RWPE2 (cell line): ENCODE results near the gene TBX15.

ENCODE experiments used
- ATAC-seq: fragments of 200-7000 bp; cut with Tn5 transposase; 3 replicates; pipeline ENCODE4 v1.9.1; 2021; ENCODE audit warnings: low read depth
- DNase-seq: peaks from one replicate; pipeline ENCODE4 v3.0.0-alpha.2; 2020; ENCODE audit warnings: low spot score
- H3K27ac ChIP-seq: fragments of 450-650 bp; 2 replicates; pipeline ENCODE4 v1.5.1; 2017; ENCODE audit warnings: mild to moderate bottlenecking; ENCODE audit not compliant: poor library complexity, severe bottlenecking
- H3K27me3 ChIP-seq: fragments of 250-450 bp; sonication (Bioruptor Pico); 2 replicates; pipeline ENCODE4 v1.5.1; 2021; ENCODE audit warnings: mild to moderate bottlenecking, moderate library complexity; ENCODE audit not compliant: insufficient read depth, poor library complexity, severe bottlenecking
- H3K36me3 ChIP-seq: fragments of 250-450 bp; sonication (Bioruptor Pico); 2 replicates; pipeline ENCODE4 v1.5.1; 2020; ENCODE audit warnings: low read depth, mild to moderate bottlenecking, moderate library complexity
- H3K4me1 ChIP-seq: fragments of 250-450 bp; sonication (Bioruptor Pico); 2 replicates; pipeline ENCODE4 v1.5.1; 2021; ENCODE audit warnings: mild to moderate bottlenecking, moderate library complexity; ENCODE audit not compliant: insufficient read depth, poor library complexity, severe bottlenecking
- H3K4me3 ChIP-seq: fragments of 250-450 bp; sonication (Bioruptor Pico); 2 replicates; pipeline ENCODE4 v1.5.1; 2021; ENCODE audit warnings: mild to moderate bottlenecking, moderate library complexity; ENCODE audit not compliant: severe bottlenecking
- H3K9me3 ChIP-seq: fragments of 250-450 bp; sonication (Bioruptor Pico); 2 replicates; pipeline ENCODE4 v1.5.1; 2021; ENCODE audit warnings: mild to moderate bottlenecking, moderate library complexity; ENCODE audit not compliant: severe bottlenecking
- TF ChIP-seq, protein P1 (sequence below): fragments of 450-650 bp; IDR thresholded peaks from one replicate; pipeline ENCODE4 v1.5.1; 2017; ENCODE audit warnings: mild to moderate bottlenecking, moderate library complexity; ENCODE audit not compliant: poor library complexity, severe bottlenecking

The TBX15 gene

DNA sequence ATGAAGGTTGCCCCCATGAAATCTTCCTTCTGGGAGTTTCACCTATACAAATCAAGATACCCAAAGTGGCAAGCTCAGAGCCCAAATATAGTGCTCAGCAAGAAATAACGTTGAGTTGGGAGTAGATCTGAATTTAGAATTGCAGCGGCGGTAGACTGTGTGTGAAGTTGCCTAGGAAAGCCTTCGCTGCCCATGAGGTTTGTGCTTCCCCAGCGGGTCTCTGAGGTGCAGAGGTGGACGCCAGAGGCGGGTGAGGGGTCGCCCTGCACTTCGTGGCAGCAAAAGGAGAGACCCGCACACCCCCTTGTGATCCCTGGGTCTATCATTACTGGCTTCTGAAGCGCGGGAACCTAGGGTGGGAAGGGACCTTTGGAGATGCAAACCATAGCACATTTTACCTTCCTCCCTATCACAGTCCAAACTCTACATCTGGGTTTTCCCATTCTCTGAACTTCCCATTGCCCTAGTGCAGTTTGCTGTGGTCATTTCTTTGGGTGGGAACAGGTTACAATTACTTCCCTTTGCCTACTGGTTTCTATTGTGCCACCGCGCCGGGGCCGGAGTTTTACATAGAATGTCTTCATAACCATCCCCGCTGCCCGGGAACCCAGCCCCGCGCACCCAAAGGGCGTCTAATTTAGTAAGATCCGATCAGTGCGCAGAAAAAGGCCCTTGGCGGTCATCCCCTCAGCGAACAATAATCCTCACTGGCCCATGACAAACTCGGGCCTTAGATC is 5.2 kb downstream of the TBX15 start:
- no peak for ATAC-seq
- H3K27me3 ChIP-seq, result peaks cover 100% of the 10 kb centered on the region
- no peaks in the 10 kb centered on the region for H3K9me3 ChIP-seq
- no peak for DNase-seq
- no peak overlapping the region for H3K4me3 ChIP-seq
- H3K27ac ChIP-seq, result no peak overlapping the region
- no peaks in the 10 kb centered on the region for H3K36me3 ChIP-seq
- no peaks in the 10 kb centered on the region for H3K4me1 ChIP-seq
- TF ChIP-seq, protein P1, sequence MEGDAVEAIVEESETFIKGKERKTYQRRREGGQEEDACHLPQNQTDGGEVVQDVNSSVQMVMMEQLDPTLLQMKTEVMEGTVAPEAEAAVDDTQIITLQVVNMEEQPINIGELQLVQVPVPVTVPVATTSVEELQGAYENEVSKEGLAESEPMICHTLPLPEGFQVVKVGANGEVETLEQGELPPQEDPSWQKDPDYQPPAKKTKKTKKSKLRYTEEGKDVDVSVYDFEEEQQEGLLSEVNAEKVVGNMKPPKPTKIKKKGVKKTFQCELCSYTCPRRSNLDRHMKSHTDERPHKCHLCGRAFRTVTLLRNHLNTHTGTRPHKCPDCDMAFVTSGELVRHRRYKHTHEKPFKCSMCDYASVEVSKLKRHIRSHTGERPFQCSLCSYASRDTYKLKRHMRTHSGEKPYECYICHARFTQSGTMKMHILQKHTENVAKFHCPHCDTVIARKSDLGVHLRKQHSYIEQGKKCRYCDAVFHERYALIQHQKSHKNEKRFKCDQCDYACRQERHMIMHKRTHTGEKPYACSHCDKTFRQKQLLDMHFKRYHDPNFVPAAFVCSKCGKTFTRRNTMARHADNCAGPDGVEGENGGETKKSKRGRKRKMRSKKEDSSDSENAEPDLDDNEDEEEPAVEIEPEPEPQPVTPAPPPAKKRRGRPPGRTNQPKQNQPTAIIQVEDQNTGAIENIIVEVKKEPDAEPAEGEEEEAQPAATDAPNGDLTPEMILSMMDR, result no peak

DNA sequence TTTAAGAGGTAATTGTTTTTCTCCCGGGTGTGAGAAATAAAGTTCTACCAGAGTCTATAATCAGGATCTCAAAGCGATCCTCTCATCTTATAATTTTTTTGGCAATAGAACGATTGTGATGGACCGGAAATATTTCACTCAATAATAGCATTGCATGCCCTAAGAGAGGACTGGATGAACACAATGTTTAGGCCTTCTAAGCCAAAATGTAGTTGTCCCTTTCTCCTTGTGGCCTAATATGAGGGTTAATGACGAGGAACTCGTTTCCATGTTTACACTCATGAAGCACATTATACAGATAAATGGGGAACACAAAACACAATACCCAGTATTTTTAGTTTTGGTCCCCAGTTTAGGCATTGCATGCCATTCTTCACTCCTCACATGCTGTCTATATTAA is 5.9 kb downstream of the TBX15 start:
- Histone ChIP-seq H3K27ac (no peak overlapping the region), H3K27me3 (peaks cover 100% of the 10 kb centered on the region), H3K4me1 (no peaks in the 10 kb centered on the region), H3K9me3 (no peaks in the 10 kb centered on the region), H3K4me3 (no peak overlapping the region), H3K36me3 (no peaks in the 10 kb centered on the region)
- ATAC-seq (no peak), DNase-seq (no peak)
- TF ChIP-seq, protein P1, result no peak

DNA sequence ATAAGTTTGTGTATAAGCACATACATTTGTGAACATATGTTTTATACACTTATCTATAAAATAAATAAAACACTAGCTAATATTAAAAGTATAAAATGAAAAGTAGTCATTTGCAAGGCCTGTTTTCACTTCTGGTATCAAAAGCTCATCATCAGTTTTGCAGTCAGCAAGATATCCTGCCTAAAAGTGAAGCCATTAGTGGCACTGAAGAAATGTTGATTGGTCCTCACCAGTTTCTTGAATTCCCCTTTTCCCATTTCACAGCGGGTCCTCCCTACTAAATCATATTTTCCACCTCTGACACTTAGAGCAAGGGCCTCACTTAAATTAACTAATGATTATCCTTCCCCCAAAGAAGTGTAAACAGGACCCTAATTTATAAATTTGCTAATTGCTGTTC is 6.7 kb downstream of the TBX15 start:
- H3K36me3 ChIP-seq, result no peaks in the 10 kb centered on the region
- H3K4me3 ChIP-seq, result no peak overlapping the region
- DNase-seq (no peak), ATAC-seq (no peak)
- no peaks in the 10 kb centered on the region for H3K4me1 ChIP-seq
- no peak overlapping the region for H3K27ac ChIP-seq
- peaks cover 100% of the 10 kb centered on the region for H3K27me3 ChIP-seq
- TF ChIP-seq, protein P1, result no peak
- no peaks in the 10 kb centered on the region for H3K9me3 ChIP-seq

DNA sequence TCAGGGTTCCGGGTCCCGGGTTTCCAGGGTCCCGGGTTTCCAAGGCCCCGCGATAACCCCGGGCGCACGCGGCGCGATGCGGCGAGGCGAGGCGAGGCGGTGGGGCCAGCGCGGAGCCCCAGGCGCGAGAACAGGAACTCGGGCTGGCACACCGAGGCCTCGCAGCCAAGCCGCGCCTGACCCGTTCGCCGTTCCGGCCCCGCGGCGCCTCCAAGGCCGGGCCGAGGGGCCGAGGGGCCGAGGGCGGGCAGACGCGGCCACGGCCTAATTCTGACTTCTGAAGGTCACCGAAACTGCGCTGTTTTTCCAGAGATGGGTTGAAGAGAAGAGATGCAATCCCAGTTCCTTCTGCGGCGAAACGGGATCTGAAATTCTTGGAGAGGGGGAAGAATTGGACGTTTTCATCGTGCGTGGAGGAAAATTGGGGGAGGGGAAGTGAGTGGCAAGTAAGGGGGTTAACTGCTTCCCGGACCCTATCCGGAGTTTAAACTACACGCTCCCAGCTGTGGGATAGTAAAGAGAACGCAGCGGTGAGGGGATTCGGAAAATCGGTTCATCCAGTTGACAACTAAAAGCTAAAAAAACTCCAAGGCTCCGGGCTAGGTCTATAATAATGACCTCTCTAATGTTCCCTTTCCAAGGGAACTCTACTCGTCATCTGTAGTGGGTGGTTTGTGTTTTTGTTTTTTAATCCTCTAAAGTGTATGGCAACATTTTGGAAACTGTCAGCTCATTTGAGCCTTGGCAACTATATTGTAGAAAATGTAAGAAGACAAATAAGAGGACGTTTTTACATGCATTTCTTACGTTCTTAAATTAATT is 8.2 kb downstream of the TBX15 start:
- Histone ChIP-seq H3K27ac (no peak overlapping the region), H3K36me3 (no peaks in the 10 kb centered on the region)
- ATAC-seq, result no peak

More for the DNA sequence above, 8.2 kb downstream of the TBX15 start:
- TF ChIP-seq, protein P1, result no peak
- no peaks in the 10 kb centered on the region for H3K9me3 ChIP-seq
- H3K27me3 ChIP-seq, result peaks cover 99% of the 10 kb centered on the region
- H3K4me1 ChIP-seq, result no peaks in the 10 kb centered on the region
- H3K4me3 ChIP-seq, result no peak overlapping the region
- no peak for DNase-seq
